ENCODE data around the gene NR5A1.

NR5A1 gene

GRCh38 chr9:124469011-124469832 lies 38.0 kb downstream of the NR5A1 start:
- no peak for TF ChIP-seq EZH2phosphoT487 (IDR thresholded peaks at IDR 0.05; ENCODE audit: borderline replicate concordance, low read length)
- no peak for TF ChIP-seq CTCF (IDR thresholded peaks at IDR 0.05; ENCODE audit: low read depth, low read length, poor library complexity, severe bottlenecking)
- Histone ChIP-seq H3F3A (ENCODE audit: control insufficient read depth, insufficient read depth) (no peaks in the 10 kb centered on the region), H4K20me1 (ENCODE audit: control insufficient read depth, insufficient read depth, low read depth, low read length) (no peaks in the 10 kb centered on the region), H3K79me2 (ENCODE audit: control insufficient read depth, low read length) (no peaks in the 10 kb centered on the region), H3K9me2 (replicated peaks; ENCODE audit: control insufficient read depth, low read length) (no peaks in the 10 kb centered on the region), H3K27ac (ENCODE audit: low read depth, low read length) (no peak overlapping the region), H3K27me3 (ENCODE audit: control insufficient read depth, low read length) (no peaks in the 10 kb centered on the region), H3K4me1 (ENCODE audit: control insufficient read depth, low read length) (no peaks in the 10 kb centered on the region), H3K4me3 (ENCODE audit: low read length) (no peak overlapping the region), H3K4me2 (ENCODE audit: low read length) (no peak overlapping the region), H3K36me3 (ENCODE audit: control insufficient read depth, low read length) (no peaks in the 10 kb centered on the region), H3K9me3 (ENCODE audit: control insufficient read depth, insufficient read depth, low read length) (no peaks in the 10 kb centered on the region)

- no peak overlapping the region for H3K4me2 ChIP-seq (ENCODE audit: low read length)
- H4K20me1 ChIP-seq (ENCODE audit: control insufficient read depth, insufficient read depth, low read depth, low read length), result no peaks in the 10 kb centered on the region
- H3F3A ChIP-seq (ENCODE audit: control insufficient read depth, insufficient read depth), result no peaks in the 10 kb centered on the region
- no peak for TF ChIP-seq EZH2phosphoT487 (IDR thresholded peaks at IDR 0.05; ENCODE audit: borderline replicate concordance, low read length)
- TF ChIP-seq CTCF (IDR thresholded peaks at IDR 0.05; ENCODE audit: low read depth, low read length, poor library complexity, severe bottlenecking), result no peak
- no peaks in the 10 kb centered on the region for H3K27me3 ChIP-seq (ENCODE audit: control insufficient read depth, low read length)
- H3K9me3 ChIP-seq (ENCODE audit: control insufficient read depth, insufficient read depth, low read length), result no peaks in the 10 kb centered on the region
- H3K4me1 ChIP-seq (ENCODE audit: control insufficient read depth, low read length), result no peaks in the 10 kb centered on the region
- no peaks in the 10 kb centered on the region for H3K36me3 ChIP-seq (ENCODE audit: control insufficient read depth, low read length)
- no peak overlapping the region for H3K27ac ChIP-seq (ENCODE audit: low read depth, low read length)
- no peaks in the 10 kb centered on the region for H3K9me2 ChIP-seq (replicated peaks; ENCODE audit: control insufficient read depth, low read length)
- no peak overlapping the region for H3K4me3 ChIP-seq (ENCODE audit: low read length)
- H3K79me2 ChIP-seq (ENCODE audit: control insufficient read depth, low read length), result no peaks in the 10 kb centered on the region
Observed at GRCh38 chr9:124468061-124468740, 39.0 kb downstream of the NR5A1 start.

- Histone ChIP-seq H3K36me3 (ENCODE audit: control insufficient read depth, low read length) (no peaks in the 10 kb centered on the region), H3K27me3 (ENCODE audit: control insufficient read depth, low read length) (0 out of 2 replicates have a peak, but pooled peaks cover 3% of the 10 kb centered on the region), H3K9me3 (ENCODE audit: control insufficient read depth, insufficient read depth, low read length) (no peaks in the 10 kb centered on the region), H3K4me3 (ENCODE audit: low read length) (no peak overlapping the region), H4K20me1 (ENCODE audit: control insufficient read depth, insufficient read depth, low read depth, low read length) (no peaks in the 10 kb centered on the region), H3K27ac (ENCODE audit: low read depth, low read length) (no peak overlapping the region), H3K9me2 (replicated peaks; ENCODE audit: control insufficient read depth, low read length) (no peaks in the 10 kb centered on the region), H3F3A (ENCODE audit: control insufficient read depth, insufficient read depth) (no peaks in the 10 kb centered on the region), H3K4me2 (ENCODE audit: low read length) (no peak overlapping the region), H3K79me2 (ENCODE audit: control insufficient read depth, low read length) (no peaks in the 10 kb centered on the region), H3K4me1 (ENCODE audit: control insufficient read depth, low read length) (no peaks in the 10 kb centered on the region)
- TF ChIP-seq CTCF (IDR thresholded peaks at IDR 0.05; ENCODE audit: low read depth, low read length, poor library complexity, severe bottlenecking), result no peak
- no peak for TF ChIP-seq EZH2phosphoT487 (IDR thresholded peaks at IDR 0.05; ENCODE audit: borderline replicate concordance, low read length)
Observed at GRCh38 chr9:124467410-124468060, 39.7 kb downstream of the NR5A1 start.

All from DOHH2 (cell line).